ENCODE measurements around the gene GCA. TPM values are rescaled to one million over a fixed set of nuclear protein-coding genes. Genes with fewer than 3 reads are reported as not detected.

GCA gene
- total RNA-seq, 1 experiment from 2014 or later = 18.8 TPM

DNA sequence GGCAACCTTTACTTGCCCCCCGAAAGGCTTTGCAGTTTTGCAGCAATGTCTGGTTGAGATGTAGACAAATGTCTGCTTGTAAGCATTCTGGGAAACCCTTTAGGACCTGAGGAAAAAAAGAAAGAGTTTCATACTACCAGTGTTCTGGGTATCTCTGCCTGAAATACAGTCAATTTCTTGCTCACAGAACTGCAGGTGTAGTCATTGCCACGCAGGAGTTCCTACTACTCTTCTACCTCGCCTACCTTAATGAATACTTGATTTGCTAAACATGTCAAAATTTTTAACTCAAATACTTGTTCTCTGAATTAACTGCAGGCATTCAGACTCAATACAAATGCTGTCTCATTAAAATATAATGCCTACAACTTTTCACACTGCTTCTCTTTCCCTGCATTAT is 56.4 kb downstream of the GCA start:
- ChIA-PET POLR2A (no interaction called here), CTCF (no interaction called here), RAD21 (ENCODE audit: low non-redundant PET in 1 of 2, low total read pairs in 2 of 2, uncharacterized antibody in 2 of 2, unreplicated experiment in 2 of 2) (no interaction called here)
- Histone ChIP-seq H3K36me3 (ENCODE audit: control insufficient read depth in 1 of 2, insufficient read depth in 2 of 2, low read length in 2 of 2) (no peaks in the 10 kb centered on the region), H2AFZ (ENCODE audit: low read depth, low read length, poor library complexity, severe bottlenecking) (no peak overlapping the region), H3K9me2 (ENCODE audit: insufficient read depth) (no peaks in the 10 kb centered on the region), H3K9ac (ENCODE audit: low read length) (no peak overlapping the region), H3K4me2 (ENCODE audit: low read length) (no peak overlapping the region), H3K27ac (ENCODE audit: low read depth, low read length) (no peak overlapping the region), H3K27me3 (ENCODE audit: insufficient read depth, low read length) (peaks cover 52% of the 10 kb centered on the region), H4K20me1 (ENCODE audit: insufficient read depth) (no peaks in the 10 kb centered on the region), H3K4me1 (ENCODE audit: control insufficient read depth in 1 of 2, insufficient read depth in 2 of 2, low read length in 2 of 2) (no peaks in the 10 kb centered on the region), H3K9me3 (ENCODE audit: control insufficient read depth in 1 of 2, insufficient read depth in 1 of 2, low read depth in 1 of 2, low read length in 2 of 2) (no peaks in the 10 kb centered on the region), H3K79me2 (ENCODE audit: insufficient read depth, low read length) (no peaks in the 10 kb centered on the region), H3K4me3 (replicated peaks in 1 of 2; ENCODE audit: low read depth in 1 of 2, low read length in 2 of 2) (no peak overlapping the region)
- DNase-seq (ENCODE audit: low read depth, low spot score) (no peak), ATAC-seq (no peak)
- BruUV-seq (replicated peaks) = no TSS peak
- intact Hi-C loops (cut with micrococcal nuclease) = no loop called here
- TF ChIP-seq EGR1 (IDR thresholded peaks at IDR 0.05; ENCODE audit: low read depth) (no peak), EZH2 (IDR thresholded peaks at IDR 0.05) (no peak), SRF (IDR thresholded peaks at IDR 0.05; ENCODE audit: low read depth) (no peak), RAD21 (IDR thresholded peaks at IDR 0.05; ENCODE audit: low read depth) (no peak), ELF1 (IDR thresholded peaks at IDR 0.05; ENCODE audit: borderline replicate concordance, low read depth) (no peak), EZH2phosphoT487 (IDR thresholded peaks at IDR 0.05; ENCODE audit: borderline replicate concordance) (no peak)
- TF ChIP-seq, protein P1, sequence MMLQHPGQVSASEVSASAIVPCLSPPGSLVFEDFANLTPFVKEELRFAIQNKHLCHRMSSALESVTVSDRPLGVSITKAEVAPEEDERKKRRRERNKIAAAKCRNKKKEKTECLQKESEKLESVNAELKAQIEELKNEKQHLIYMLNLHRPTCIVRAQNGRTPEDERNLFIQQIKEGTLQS (IDR thresholded peaks at IDR 0.05) = no peak
- TF ChIP-seq, protein P2, sequence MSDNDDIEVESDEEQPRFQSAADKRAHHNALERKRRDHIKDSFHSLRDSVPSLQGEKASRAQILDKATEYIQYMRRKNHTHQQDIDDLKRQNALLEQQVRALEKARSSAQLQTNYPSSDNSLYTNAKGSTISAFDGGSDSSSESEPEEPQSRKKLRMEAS (IDR thresholded peaks at IDR 0.05) = no peak

DNA sequence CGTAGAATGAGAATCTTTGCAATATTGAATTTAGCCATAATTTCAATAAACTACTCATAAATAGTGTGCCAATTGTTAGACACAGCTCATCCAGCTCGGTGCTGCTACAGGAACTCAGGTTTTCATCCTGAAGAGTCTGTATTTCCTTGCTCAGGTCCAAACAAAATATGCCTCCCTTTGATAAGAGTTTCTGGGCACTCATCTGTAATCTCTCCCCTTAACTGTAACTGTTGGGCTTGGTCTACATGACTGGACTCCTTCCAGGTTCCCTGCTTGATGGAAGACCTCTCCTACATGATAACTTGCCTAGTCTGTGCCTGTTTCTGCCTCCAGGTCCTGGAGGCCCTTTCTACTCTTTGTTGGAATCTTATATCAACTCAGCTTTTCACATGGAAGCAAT is 57.9 kb downstream of the GCA start:
- H3K9me3 ChIP-seq (ENCODE audit: control insufficient read depth in 1 of 2, insufficient read depth in 1 of 2, low read depth in 1 of 2, low read length in 2 of 2) = no peaks in the 10 kb centered on the region
- H4K20me1 ChIP-seq (ENCODE audit: insufficient read depth) = no peaks in the 10 kb centered on the region
- ATAC-seq = no peak
- no TSS peak for BruUV-seq (replicated peaks)
- no peaks in the 10 kb centered on the region for H3K4me1 ChIP-seq (ENCODE audit: control insufficient read depth in 1 of 2, insufficient read depth in 2 of 2, low read length in 2 of 2)
- H3K9ac ChIP-seq (ENCODE audit: low read length) = no peak overlapping the region
- no peaks in the 10 kb centered on the region for H3K9me2 ChIP-seq (ENCODE audit: insufficient read depth)
- POLR2A ChIA-PET = no interaction called here
- CTCF ChIA-PET = no interaction called here
- H3K4me3 ChIP-seq (replicated peaks in 1 of 2; ENCODE audit: low read depth in 1 of 2, low read length in 2 of 2) = no peak overlapping the region
- H2AFZ ChIP-seq (ENCODE audit: low read depth, low read length, poor library complexity, severe bottlenecking) = no peak overlapping the region
- intact Hi-C loops (cut with micrococcal nuclease) = no loop called here
- RAD21 ChIA-PET (ENCODE audit: low non-redundant PET in 1 of 2, low total read pairs in 2 of 2, uncharacterized antibody in 2 of 2, unreplicated experiment in 2 of 2) = no interaction called here
- no peak overlapping the region for H3K27ac ChIP-seq (ENCODE audit: low read depth, low read length)
- peaks cover 57% of the 10 kb centered on the region for H3K27me3 ChIP-seq (ENCODE audit: insufficient read depth, low read length)
- no peaks in the 10 kb centered on the region for H3K36me3 ChIP-seq (ENCODE audit: control insufficient read depth in 1 of 2, insufficient read depth in 2 of 2, low read length in 2 of 2)
- H3K79me2 ChIP-seq (ENCODE audit: insufficient read depth, low read length) = no peaks in the 10 kb centered on the region
- DNase-seq (ENCODE audit: low read depth, low spot score) = no peak
- TF ChIP-seq, protein P3, sequence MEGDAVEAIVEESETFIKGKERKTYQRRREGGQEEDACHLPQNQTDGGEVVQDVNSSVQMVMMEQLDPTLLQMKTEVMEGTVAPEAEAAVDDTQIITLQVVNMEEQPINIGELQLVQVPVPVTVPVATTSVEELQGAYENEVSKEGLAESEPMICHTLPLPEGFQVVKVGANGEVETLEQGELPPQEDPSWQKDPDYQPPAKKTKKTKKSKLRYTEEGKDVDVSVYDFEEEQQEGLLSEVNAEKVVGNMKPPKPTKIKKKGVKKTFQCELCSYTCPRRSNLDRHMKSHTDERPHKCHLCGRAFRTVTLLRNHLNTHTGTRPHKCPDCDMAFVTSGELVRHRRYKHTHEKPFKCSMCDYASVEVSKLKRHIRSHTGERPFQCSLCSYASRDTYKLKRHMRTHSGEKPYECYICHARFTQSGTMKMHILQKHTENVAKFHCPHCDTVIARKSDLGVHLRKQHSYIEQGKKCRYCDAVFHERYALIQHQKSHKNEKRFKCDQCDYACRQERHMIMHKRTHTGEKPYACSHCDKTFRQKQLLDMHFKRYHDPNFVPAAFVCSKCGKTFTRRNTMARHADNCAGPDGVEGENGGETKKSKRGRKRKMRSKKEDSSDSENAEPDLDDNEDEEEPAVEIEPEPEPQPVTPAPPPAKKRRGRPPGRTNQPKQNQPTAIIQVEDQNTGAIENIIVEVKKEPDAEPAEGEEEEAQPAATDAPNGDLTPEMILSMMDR (IDR thresholded peaks at IDR 0.05 in 2 of 3, conservative IDR thresholded peaks at IDR 0.05 in 1 of 3; ENCODE audit: borderline replicate concordance in 1 of 3, insufficient read depth in 1 of 3, low read depth in 2 of 3, low read length in 2 of 3) = no peak
- TF ChIP-seq, protein P2 (IDR thresholded peaks at IDR 0.05) = no peak
- TF ChIP-seq YY1 (IDR thresholded peaks at IDR 0.05; ENCODE audit: extremely low read depth, insufficient replicate concordance, low read depth, low read length) (no peak), CBX3 (IDR thresholded peaks at IDR 0.05; ENCODE audit: low read depth) (no peak)
- TF ChIP-seq, protein P1 (IDR thresholded peaks at IDR 0.05) = no peak
- no peak overlapping the region for H3K4me2 ChIP-seq (ENCODE audit: low read length)
